ENCODE measurements around the gene CABP1.

DNA sequence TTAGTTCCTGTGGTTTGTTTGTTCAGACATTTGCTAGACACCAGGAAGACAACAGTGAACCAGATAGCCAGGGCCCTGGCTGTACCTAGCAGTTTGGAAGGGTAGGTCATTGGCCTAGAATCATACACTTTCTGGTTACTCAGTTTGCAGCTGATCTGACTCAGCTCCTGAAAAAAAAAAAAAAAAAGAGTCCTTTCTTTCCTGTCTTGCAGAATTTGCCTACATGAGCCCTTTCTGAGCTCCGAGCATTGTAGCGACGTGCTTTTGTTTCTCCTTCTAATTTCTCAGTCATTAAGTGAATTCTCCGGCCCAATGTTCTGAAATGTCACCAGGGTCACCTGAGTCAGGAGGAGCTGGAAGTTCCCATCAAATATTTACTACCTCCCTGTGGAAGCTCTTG lies 2.4 kb downstream of the CABP1 start:
- TF ChIP-seq, protein P1, sequence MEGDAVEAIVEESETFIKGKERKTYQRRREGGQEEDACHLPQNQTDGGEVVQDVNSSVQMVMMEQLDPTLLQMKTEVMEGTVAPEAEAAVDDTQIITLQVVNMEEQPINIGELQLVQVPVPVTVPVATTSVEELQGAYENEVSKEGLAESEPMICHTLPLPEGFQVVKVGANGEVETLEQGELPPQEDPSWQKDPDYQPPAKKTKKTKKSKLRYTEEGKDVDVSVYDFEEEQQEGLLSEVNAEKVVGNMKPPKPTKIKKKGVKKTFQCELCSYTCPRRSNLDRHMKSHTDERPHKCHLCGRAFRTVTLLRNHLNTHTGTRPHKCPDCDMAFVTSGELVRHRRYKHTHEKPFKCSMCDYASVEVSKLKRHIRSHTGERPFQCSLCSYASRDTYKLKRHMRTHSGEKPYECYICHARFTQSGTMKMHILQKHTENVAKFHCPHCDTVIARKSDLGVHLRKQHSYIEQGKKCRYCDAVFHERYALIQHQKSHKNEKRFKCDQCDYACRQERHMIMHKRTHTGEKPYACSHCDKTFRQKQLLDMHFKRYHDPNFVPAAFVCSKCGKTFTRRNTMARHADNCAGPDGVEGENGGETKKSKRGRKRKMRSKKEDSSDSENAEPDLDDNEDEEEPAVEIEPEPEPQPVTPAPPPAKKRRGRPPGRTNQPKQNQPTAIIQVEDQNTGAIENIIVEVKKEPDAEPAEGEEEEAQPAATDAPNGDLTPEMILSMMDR (IDR thresholded peaks at IDR 0.05): no peak
- no peak for TF ChIP-seq POLR2A (IDR thresholded peaks at IDR 0.05)
